SH-SY5Y (cell line): ENCODE results near the gene PDE3B.

ENCODE experiments used
- GATA2 ChIP-seq: IDR thresholded peaks from 2 replicates; pipeline ENCODE4 v1.6.1; 2011; ENCODE audit warnings: mild to moderate bottlenecking, low read depth, low read length
- GATA3 ChIP-seq: IDR thresholded peaks from 2 replicates; pipeline ENCODE4 v1.6.1; 2011; ENCODE audit warnings: low read depth, mild to moderate bottlenecking, low read length, moderate library complexity

GRCh38 chr11:14881576-14882193 lies 238.1 kb downstream of the PDE3B start:
- TF ChIP-seq GATA3, result no peak
- no peak for TF ChIP-seq GATA2
